Ishikawa (cell line): ENCODE data around the gene CLSTN1.

Source experiments
- CEBPB ChIP-seq: IDR thresholded peaks from 2 replicates; pipeline ENCODE4 v1.6.1; 2012
- CREB1 ChIP-seq: IDR thresholded peaks from 2 replicates; pipeline ENCODE4 v1.6.1; 2012; ENCODE audit warnings: low read depth
- EGR1 ChIP-seq: IDR thresholded peaks from 2 replicates; pipeline ENCODE4 v1.6.1; 2012
- EP300 ChIP-seq: IDR thresholded peaks from 2 replicates; pipeline ENCODE4 v1.6.1; 2012; ENCODE audit warnings: borderline replicate concordance
- FOXM1 ChIP-seq: IDR thresholded peaks from 2 replicates; pipeline ENCODE4 v1.6.1; 2012; ENCODE audit warnings: low read depth, borderline replicate concordance
- MAX ChIP-seq: IDR thresholded peaks from 2 replicates; pipeline ENCODE4 v1.6.1; 2012
- NFIC ChIP-seq: IDR thresholded peaks from 2 replicates; pipeline ENCODE4 v1.6.1; 2012
- RAD21 ChIP-seq: IDR thresholded peaks from 2 replicates; pipeline ENCODE4 v1.6.1; 2012; ENCODE audit warnings: low read depth
- REST ChIP-seq: IDR thresholded peaks from 2 replicates; pipeline ENCODE4 v1.6.1; 2012; ENCODE audit warnings: low read depth, mild to moderate bottlenecking
- TAF1 ChIP-seq: IDR thresholded peaks from 2 replicates; pipeline ENCODE4 v1.6.1; 2012; ENCODE audit warnings: low read depth, mild to moderate bottlenecking
- TCF12 ChIP-seq: IDR thresholded peaks from 2 replicates; pipeline ENCODE4 v1.6.1; 2012; ENCODE audit warnings: low read depth
- TEAD4 ChIP-seq: IDR thresholded peaks from 2 replicates; pipeline ENCODE4 v1.6.1; 2012
- USF1 ChIP-seq: IDR thresholded peaks from 2 replicates; pipeline ENCODE4 v1.6.1; 2012
- YY1 ChIP-seq: IDR thresholded peaks from 2 replicates; pipeline ENCODE4 v1.6.1; 2012; ENCODE audit warnings: low read depth
- ZBTB7A ChIP-seq: IDR thresholded peaks from 2 replicates; pipeline ENCODE4 v1.6.1; 2012; ENCODE audit warnings: low read depth

The CLSTN1 gene

GRCh38 chr1:9746211-9746610, 77.6 kb downstream of the CLSTN1 start:
- no peak for TF ChIP-seq EP300
- TF ChIP-seq CEBPB, result no peak
- no peak for TF ChIP-seq FOXM1
- no peak for TF ChIP-seq ZBTB7A
- no peak for TF ChIP-seq EGR1
- no peak for TF ChIP-seq NFIC
- TF ChIP-seq TCF12, result no peak
- TF ChIP-seq RAD21, result no peak

GRCh38 chr1:9744106-9744799, 79.5 kb downstream of the CLSTN1 start:
- no peak for TF ChIP-seq RAD21
- no peak for TF ChIP-seq REST
- no peak for TF ChIP-seq EP300
- TF ChIP-seq TAF1, result no peak
- no peak for TF ChIP-seq TCF12
- no peak for TF ChIP-seq CEBPB
- no peak for TF ChIP-seq CREB1
- no peak for TF ChIP-seq FOXM1
- TF ChIP-seq ZBTB7A, result no peak
- TF ChIP-seq EGR1, result no peak
- TF ChIP-seq USF1, result no peak

GRCh38 chr1:9737671-9738070, 86.1 kb downstream of the CLSTN1 start:
- TF ChIP-seq RAD21 (no peak), YY1 (no peak), FOXM1 (no peak), MAX (no peak), REST (no peak), ZBTB7A (no peak), TCF12 (no peak), EP300 (no peak), TAF1 (no peak), CREB1 (no peak)

- TF ChIP-seq TEAD4, result no peak
- TF ChIP-seq TCF12, result no peak
- no peak for TF ChIP-seq EGR1
- no peak for TF ChIP-seq EP300
- no peak for TF ChIP-seq USF1
- no peak for TF ChIP-seq MAX
- no peak for TF ChIP-seq CEBPB
- no peak for TF ChIP-seq NFIC
- no peak for TF ChIP-seq YY1
- TF ChIP-seq RAD21, result no peak
- no peak for TF ChIP-seq FOXM1
- no peak for TF ChIP-seq REST
- no peak for TF ChIP-seq TAF1
- no peak for TF ChIP-seq ZBTB7A
Measured at GRCh38 chr1:9737057-9737456, 86.7 kb downstream of the CLSTN1 start.
